Naive thymus-derived CD4-positive, alpha-beta T cell (primary cell): Measurements from ENCODE around the gene GNAS. TPM values are rescaled to one million over a fixed set of nuclear protein-coding genes. Genes with fewer than 3 reads are reported as not detected.

Experiments used
- ATAC-seq: fragments of 150-1000 bp; cut with Tn5 transposase; 2 replicates; pipeline ENCODE4 v1.10.0; 2021; ENCODE audit warnings: mild to moderate bottlenecking, moderate library complexity
- CTCF ChIA-PET: fragments of 350-600 bp; sonication (Branson Sonifier 250); formaldehyde crosslinking; loops from one replicate; lab custom pipeline; 2021; ENCODE audit warnings: antibody characterized with exemption; lab: Charles Lee
- POLR2A ChIA-PET: fragments of 350-600 bp; sonication (Branson Sonifier 250); formaldehyde crosslinking; loops from one replicate; lab custom pipeline; 2021; ENCODE audit warnings: antibody characterized with exemption, inconsistent platforms; lab: Charles Lee
- DNase-seq, 9 donors: peaks; one replicate each; pipeline versions ENCODE4 v3.0.0 to v3.0.0-alpha.2; 2020 to 2022; ENCODE audit warnings: mixed read lengths in 1 of 9
- H3K27ac ChIP-seq: one replicate; pipeline ENCODE4 v1.7.0; 2013; ENCODE audit warnings: mild to moderate bottlenecking, low read depth, low read length, moderate library complexity
- H3K27me3 ChIP-seq, 2 donors: one replicate each; pipeline ENCODE4 v1.7.0; 2013; ENCODE audit warnings: low read length in 2 of 2, mild to moderate bottlenecking in 2 of 2, moderate library complexity in 2 of 2; ENCODE audit not compliant: control insufficient read depth in 2 of 2, insufficient read depth in 2 of 2
- H3K36me3 ChIP-seq, 3 experiments: 1 replicate in 2 of 3; 2 replicates in 1 of 3; pipeline ENCODE4 v1.7.0; 2013; ENCODE audit warnings: low read length in 3 of 3, mild to moderate bottlenecking in 3 of 3, moderate library complexity in 1 of 3; ENCODE audit not compliant: insufficient read depth in 3 of 3, control insufficient read depth in 2 of 3
- H3K4me1 ChIP-seq, 2 donors: one replicate each; pipeline ENCODE4 v1.7.0; 2013; ENCODE audit warnings: low read length in 2 of 2, mild to moderate bottlenecking in 2 of 2, moderate library complexity in 1 of 2; ENCODE audit not compliant: control insufficient read depth in 2 of 2, insufficient read depth in 2 of 2
- H3K4me3 ChIP-seq: 2 replicates; pipeline ENCODE4 v1.7.0; 2013; ENCODE audit warnings: mild to moderate bottlenecking, low read length
- H3K9me3 ChIP-seq, 3 experiments: 1 replicate in 2 of 3; 2 replicates in 1 of 3; pipeline ENCODE4 v1.7.0; 2013; ENCODE audit warnings: low read length in 3 of 3; ENCODE audit not compliant: control insufficient read depth in 2 of 3
- H3K27ac Mint-ChIP-seq, 9 donors: one replicate each; pipeline ENCODE4 v1.8.0; 2020 to 2022; ENCODE audit warnings: mixed read lengths in 9 of 9, mild to moderate bottlenecking in 8 of 9, moderate library complexity in 5 of 9, inconsistent platforms in 2 of 9
- H3K27me3 Mint-ChIP-seq, 5 donors: one replicate each; pipeline ENCODE4 v1.8.0; 2021 to 2022; ENCODE audit warnings: mixed read lengths in 5 of 5, mild to moderate bottlenecking in 1 of 5
- H3K36me3 Mint-ChIP-seq, 5 donors: one replicate each; pipeline ENCODE4 v1.8.0; 2020 to 2022; ENCODE audit warnings: mixed read lengths in 5 of 5, mild to moderate bottlenecking in 3 of 5, inconsistent platforms in 1 of 5
- H3K4me1 Mint-ChIP-seq, 7 donors: one replicate each; pipeline ENCODE4 v1.8.0; 2020 to 2022; ENCODE audit warnings: mixed read lengths in 7 of 7, mild to moderate bottlenecking in 3 of 7, inconsistent platforms in 1 of 7
- H3K4me3 Mint-ChIP-seq, 10 donors: one replicate each; pipeline ENCODE4 v1.8.0; 2020 to 2022; ENCODE audit warnings: mild to moderate bottlenecking in 10 of 10, mixed read lengths in 10 of 10, moderate library complexity in 6 of 10, inconsistent platforms in 2 of 10
- H3K9me3 Mint-ChIP-seq, 11 donors: one replicate each; pipeline ENCODE4 v1.8.0; 2020 to 2022; ENCODE audit warnings: mixed read lengths in 11 of 11, mild to moderate bottlenecking in 4 of 11, inconsistent platforms in 1 of 11, moderate library complexity in 1 of 11
- intact Hi-C, 2 donors: fragments of 100-400 bp; cut with micrococcal nuclease; formaldehyde crosslinking; loops; one replicate each; pipeline ENCODE4 v1.15.1; 2023
- polyA plus RNA-seq, 2 donors: library from polyadenylated mRNA; unstranded; fragments of 300-500 nt; fragmentation: Illumina TruSeq; gene quantifications; one replicate each; pipeline ENCODE4 v1.2.3, GENCODE V29; 2021
- total RNA-seq, 6 experiments: library from RNA in 5 of 6; stranded (reverse) in 5 of 6; gene quantifications; 1 replicate in 5 of 6; 2 replicates in 1 of 6; pipeline ENCODE4 v1.2.3 and lab custom pipeline; 2021 to 2026

GNAS gene
- total and polyA plus RNA-seq, 7 experiments from 2014 or later, result 147 to 907 (median 726) TPM

DNA sequence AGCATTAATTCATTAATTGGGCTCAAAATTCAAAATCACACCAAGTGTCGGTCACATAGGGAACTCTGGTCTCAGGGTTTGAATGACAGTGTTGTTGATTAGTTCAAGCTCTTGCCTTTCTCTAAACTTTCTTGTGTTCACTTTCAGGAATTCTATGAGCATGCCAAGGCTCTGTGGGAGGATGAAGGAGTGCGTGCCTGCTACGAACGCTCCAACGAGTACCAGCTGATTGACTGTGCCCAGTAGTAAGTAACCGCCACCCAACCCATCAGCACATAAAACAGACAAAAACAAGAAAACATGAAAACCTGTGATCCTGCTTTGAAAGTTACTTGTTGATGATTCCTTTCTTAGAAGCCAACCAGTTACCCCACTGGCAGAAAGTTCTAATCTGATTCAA is 52.7 kb downstream of the GNAS start:
- Mint-ChIP-seq H3K9me3 (no peaks in the 10 kb centered on the region), H3K27ac (peak overlapping the region in 3 of 9 donors; percentile 13 to 61 (median 38)), H3K4me1 (peaks cover 33 to 72% (median 58%) of the 10 kb centered on the region in 7 donors), H3K27me3 (no peaks in the 10 kb centered on the region), H3K36me3 (peaks cover 3 to 65% (median 39%) of the 10 kb centered on the region in 5 donors), H3K4me3 (no peak overlapping the region)
- no peak for DNase-seq
- no peaks in the 10 kb centered on the region for H3K27me3 ChIP-seq
- ChIA-PET CTCF (interaction anchor here (0.5 to 0.8 kb wide), 2 partner anchors 77 to 499 kb away, joined by 3 read pairs; no protein-coding TSS in a partner anchor), POLR2A (interaction anchor here (1.4 kb wide), 1 partner anchor 16 kb away, joined by 4 read pairs; no protein-coding TSS in a partner anchor)
- ATAC-seq, result no peak
- peaks cover 28 to 63% (median 45%) of the 10 kb centered on the region in 3 experiments for H3K36me3 ChIP-seq
- peaks cover 17 to 20% of the 10 kb centered on the region in 2 donors for H3K4me1 ChIP-seq
- intact Hi-C loops, result loop anchor here in 1 of 2 donors (5.0 kb wide), 1 partner anchor 33 kb away; no protein-coding TSS in a partner anchor
- no peaks in the 10 kb centered on the region for H3K9me3 ChIP-seq
- H3K27ac ChIP-seq, result no peak overlapping the region
- no peak overlapping the region for H3K4me3 ChIP-seq

DNA sequence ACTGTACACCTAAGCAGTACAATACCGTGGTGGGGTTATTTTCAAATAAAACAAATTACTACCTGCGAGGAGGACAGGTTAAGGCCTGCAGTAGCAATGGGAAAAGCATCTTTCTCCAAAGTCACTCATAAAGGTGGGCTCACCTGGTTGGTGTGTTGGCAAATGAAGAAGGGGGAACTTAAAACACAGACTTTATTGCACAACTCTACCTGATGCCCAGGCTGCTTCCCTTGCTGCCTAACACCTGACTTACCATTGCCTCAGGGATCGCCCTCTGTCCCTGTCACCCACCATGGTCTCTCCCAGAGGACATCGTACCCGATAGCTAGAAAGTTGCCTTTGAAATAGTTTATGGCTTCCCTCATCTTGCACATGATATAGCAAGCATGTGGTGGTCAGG is 53.6 kb downstream of the GNAS start:
- ATAC-seq, result no peak
- Histone ChIP-seq H3K4me1 (peaks cover 17 to 20% of the 10 kb centered on the region in 2 donors), H3K27me3 (no peaks in the 10 kb centered on the region), H3K9me3 (no peaks in the 10 kb centered on the region), H3K27ac (no peak overlapping the region), H3K36me3 (peaks cover 28 to 66% (median 54%) of the 10 kb centered on the region in 3 experiments), H3K4me3 (no peak overlapping the region)
- no peak for DNase-seq
- Mint-ChIP-seq H3K27ac (peak overlapping the region in 4 of 9 donors; percentile 38 to 77 (median 54)), H3K4me1 (peaks cover 33 to 65% (median 52%) of the 10 kb centered on the region in 7 donors), H3K9me3 (no peaks in the 10 kb centered on the region), H3K36me3 (peaks cover 3 to 70% (median 45%) of the 10 kb centered on the region in 5 donors), H3K4me3 (peak overlapping the region in 2 of 10 donors; percentile 17 to 27), H3K27me3 (no peaks in the 10 kb centered on the region)
- ChIA-PET CTCF (no interaction called here), POLR2A (interaction anchor here (2.6 kb wide), 1 partner anchor 127 kb away, joined by 11 read pairs; the partner anchor contains the start of gene ATP5F1E)
- intact Hi-C loops, result loop anchor here in 1 of 2 donors (5.0 kb wide), 1 partner anchor 34 kb away; no protein-coding TSS in a partner anchor

DNA sequence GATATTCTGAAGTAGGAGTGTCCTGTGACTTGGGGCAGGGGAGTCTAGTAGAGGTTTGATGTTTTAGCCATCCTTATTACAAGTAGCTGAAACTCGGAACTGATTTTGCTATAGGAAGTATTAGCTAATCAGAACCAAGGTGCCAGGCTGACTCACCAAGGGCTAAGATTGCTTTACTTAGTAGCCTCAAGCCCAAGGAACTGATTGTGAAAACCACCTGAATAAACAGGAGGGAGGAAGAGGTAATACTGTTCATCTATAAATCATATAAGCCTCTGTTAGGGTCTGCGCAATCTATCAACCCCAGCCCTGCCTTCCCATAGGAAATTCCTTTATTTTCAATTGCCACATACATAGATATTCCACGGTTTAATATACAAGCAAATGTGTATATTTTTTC is 54.4 kb downstream of the GNAS start:
- peaks cover 17 to 20% of the 10 kb centered on the region in 2 donors for H3K4me1 ChIP-seq
- peak overlapping the region in 9 of 10 donors; percentile 16 to 85 (median 76) for H3K4me3 Mint-ChIP-seq
- peak overlapping the region; percentile 51 to 92 (median 86) for H3K27ac Mint-ChIP-seq
- peaks cover 32 to 69% (median 51%) of the 10 kb centered on the region in 7 donors for H3K4me1 Mint-ChIP-seq
- intact Hi-C loops, result loop anchor here in 1 of 2 donors (5.0 kb wide), 1 partner anchor 35 kb away; no protein-coding TSS in a partner anchor
- H3K9me3 ChIP-seq, result no peaks in the 10 kb centered on the region
- DNase-seq (no peak), ATAC-seq (peak; percentile 10)
- no peaks in the 10 kb centered on the region for H3K27me3 Mint-ChIP-seq
- H3K36me3 Mint-ChIP-seq, result peaks cover 3 to 78% (median 49%) of the 10 kb centered on the region in 5 donors
- no peak overlapping the region for H3K4me3 ChIP-seq
- ChIA-PET POLR2A (interaction anchor here (1.4 to 2.6 kb wide), 2 partner anchors 13 to 126 kb away, joined by 5 to 11 read pairs; partner anchors contain the start of gene ATP5F1E), CTCF (no interaction called here)
- peak overlapping the region; percentile 54 for H3K27ac ChIP-seq
- no peaks in the 10 kb centered on the region for H3K27me3 ChIP-seq
- H3K36me3 ChIP-seq, result peaks cover 28 to 69% (median 58%) of the 10 kb centered on the region in 3 experiments
- H3K9me3 Mint-ChIP-seq, result no peaks in the 10 kb centered on the region

DNA sequence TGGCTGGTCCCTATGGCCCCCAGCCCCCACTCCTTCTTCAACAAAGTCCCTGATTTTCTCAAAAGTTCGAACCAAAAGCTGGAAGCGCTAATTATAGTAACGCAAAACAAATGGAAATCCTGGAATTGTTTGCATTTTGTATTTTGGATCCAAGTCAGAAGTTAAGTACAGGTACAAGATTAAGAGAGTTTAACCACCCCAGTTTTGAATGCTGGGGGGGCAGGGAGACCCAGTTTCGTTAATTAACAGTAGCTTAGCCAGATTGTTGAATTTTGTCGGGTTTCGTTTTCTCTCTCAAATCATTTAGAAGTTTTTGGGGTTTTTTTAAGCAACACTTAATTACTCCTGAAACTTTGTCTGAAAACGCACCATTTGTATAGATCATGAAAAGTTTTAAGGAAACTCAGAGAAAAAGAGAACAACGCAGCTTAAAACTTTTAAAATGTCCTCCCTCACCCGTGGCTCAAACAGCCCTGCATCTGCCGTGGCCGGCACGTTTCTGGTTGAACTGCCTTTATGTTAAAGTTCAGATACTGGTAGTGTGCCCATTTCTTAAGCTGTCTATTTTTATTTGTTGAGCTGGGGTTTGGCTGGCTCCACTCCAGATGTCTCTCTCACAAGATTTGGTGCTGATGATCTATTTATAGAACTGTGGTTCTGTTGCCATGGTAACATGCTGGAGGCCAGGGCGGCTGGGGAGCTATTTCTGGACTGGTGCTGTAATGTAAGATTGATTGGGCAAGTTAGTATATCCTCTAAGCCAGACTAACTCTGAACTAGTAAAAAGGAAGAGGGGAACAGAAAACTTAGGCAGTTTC is 55.0 kb downstream of the GNAS start:
- Mint-ChIP-seq H3K27me3 (no peaks in the 10 kb centered on the region), H3K9me3 (no peaks in the 10 kb centered on the region), H3K36me3 (peaks cover 0 to 78% (median 49%) of the 10 kb centered on the region in 5 donors), H3K4me3 (peak overlapping the region in 9 of 10 donors; percentile 54 to 85 (median 76)), H3K27ac (peak overlapping the region; percentile 79 to 95 (median 87)), H3K4me1 (peaks cover 29 to 71% (median 46%) of the 10 kb centered on the region in 7 donors)
- ATAC-seq (peak; percentile 80), DNase-seq (peak; percentile 17 to 67 (median 40))
- Histone ChIP-seq H3K9me3 (no peaks in the 10 kb centered on the region), H3K4me3 (peak overlapping the region; percentile 8), H3K4me1 (peaks cover 17 to 20% of the 10 kb centered on the region in 2 donors), H3K36me3 (peaks cover 28 to 69% (median 58%) of the 10 kb centered on the region in 3 experiments), H3K27me3 (no peaks in the 10 kb centered on the region), H3K27ac (peak overlapping the region; percentile 54)
- POLR2A ChIA-PET, result interaction anchor here (1.4 to 2.6 kb wide), 2 partner anchors 14 to 125 kb away, joined by 5 to 11 read pairs; partner anchors contain the start of gene ATP5F1E
- CTCF ChIA-PET, result no interaction called here
- intact Hi-C loops, result loop anchor here (1.0 to 5.0 kb wide), 2 partner anchors 15 to 35 kb away; no protein-coding TSS in a partner anchor

DNA sequence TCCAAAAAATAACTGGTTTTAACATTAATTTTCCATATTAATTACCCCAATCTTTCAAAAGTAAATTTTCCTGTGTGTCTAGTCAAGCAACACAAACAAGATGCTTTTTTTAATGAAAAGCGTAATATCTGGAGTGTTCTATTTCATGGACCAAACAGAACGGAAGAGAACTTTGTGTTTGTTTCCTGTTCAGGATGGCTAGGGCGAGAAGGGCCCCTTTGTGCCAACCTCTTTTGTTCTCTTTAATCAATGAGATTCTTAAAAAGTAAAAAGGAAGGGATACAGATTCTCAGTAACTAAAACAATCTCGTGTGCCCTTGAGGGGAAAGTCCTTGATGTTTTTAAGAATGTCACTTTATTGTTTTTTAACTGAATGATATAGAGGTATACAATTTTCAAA is 55.7 kb downstream of the GNAS start:
- CTCF ChIA-PET, result no interaction called here
- Histone ChIP-seq H3K36me3 (peaks cover 28 to 66% (median 55%) of the 10 kb centered on the region in 3 experiments), H3K27ac (peak overlapping the region; percentile 54), H3K4me1 (peaks cover 17 to 20% of the 10 kb centered on the region in 2 donors), H3K9me3 (no peaks in the 10 kb centered on the region), H3K27me3 (no peaks in the 10 kb centered on the region), H3K4me3 (no peak overlapping the region)
- no peaks in the 10 kb centered on the region for H3K27me3 Mint-ChIP-seq
- DNase-seq (no peak), ATAC-seq (no peak)
- H3K36me3 Mint-ChIP-seq, result peaks cover 0 to 75% (median 50%) of the 10 kb centered on the region in 5 donors
- peak overlapping the region; percentile 79 to 95 (median 87) for H3K27ac Mint-ChIP-seq
- peaks cover 29 to 69% (median 44%) of the 10 kb centered on the region in 7 donors for H3K4me1 Mint-ChIP-seq
- POLR2A ChIA-PET, result interaction anchor here (1.4 to 2.6 kb wide), 2 partner anchors 14 to 125 kb away, joined by 5 to 11 read pairs; partner anchors contain the start of gene ATP5F1E
- H3K4me3 Mint-ChIP-seq, result peak overlapping the region in 8 of 10 donors; percentile 19 to 82 (median 75)
- no peaks in the 10 kb centered on the region for H3K9me3 Mint-ChIP-seq
- intact Hi-C loops, result loop anchor here (1.0 to 5.0 kb wide), 2 partner anchors 16 to 36 kb away; no protein-coding TSS in a partner anchor

DNA sequence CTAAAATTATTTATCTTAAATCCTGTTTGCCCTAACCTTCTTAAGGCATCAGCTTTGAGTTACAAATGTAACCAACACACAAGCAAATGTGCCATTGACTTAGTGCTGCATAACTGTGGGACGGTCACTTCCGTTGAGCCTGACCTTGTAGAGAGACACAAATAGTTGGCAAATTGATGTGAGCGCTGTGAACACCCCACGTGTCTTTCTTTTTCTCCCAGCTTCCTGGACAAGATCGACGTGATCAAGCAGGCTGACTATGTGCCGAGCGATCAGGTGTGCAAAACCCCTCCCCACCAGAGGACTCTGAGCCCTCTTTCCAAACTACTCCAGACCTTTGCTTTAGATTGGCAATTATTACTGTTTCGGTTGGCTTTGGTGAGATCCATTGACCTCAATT is 56.4 kb downstream of the GNAS start:
- no peaks in the 10 kb centered on the region for H3K9me3 ChIP-seq
- H3K4me1 ChIP-seq, result peaks cover 17 to 20% of the 10 kb centered on the region in 2 donors
- CTCF ChIA-PET, result no interaction called here
- Mint-ChIP-seq H3K27ac (peak overlapping the region in 1 of 9 donors; percentile 51), H3K36me3 (peaks cover 0 to 68% (median 45%) of the 10 kb centered on the region in 5 donors), H3K4me1 (peaks cover 27 to 62% (median 37%) of the 10 kb centered on the region in 7 donors), H3K9me3 (no peaks in the 10 kb centered on the region), H3K4me3 (peak overlapping the region in 1 of 10 donors; percentile 14), H3K27me3 (no peaks in the 10 kb centered on the region)
- intact Hi-C loops, result loop anchor here (1.0 to 5.0 kb wide), 2 partner anchors 17 to 37 kb away; no protein-coding TSS in a partner anchor
- POLR2A ChIA-PET, result interaction anchor here (0.6 to 1.3 kb wide), 2 partner anchors 8 to 588 kb away, joined by 3 to 4 read pairs; no protein-coding TSS in a partner anchor
- H3K4me3 ChIP-seq, result no peak overlapping the region
- H3K27me3 ChIP-seq, result no peaks in the 10 kb centered on the region
- DNase-seq, result no peak
- H3K27ac ChIP-seq, result no peak overlapping the region
- H3K36me3 ChIP-seq, result peaks cover 28 to 59% (median 49%) of the 10 kb centered on the region in 3 experiments
- no peak for ATAC-seq
